Activated naive CD4-positive, alpha-beta T cell treated with anti-CD3 and anti-CD28 coated beads, Interleukin-2, amount 50 U/mL, for 24 hours (primary cell): ENCODE results near the gene CTDNEP1.
"Not testable (repeated sequence)": the region's sequence is repeated elsewhere in the genome, so short reads cannot be mapped to it uniquely, and the experiment has no call there.

Experiments used
- H3K27ac Mint-ChIP-seq: one replicate; pipeline ENCODE4 v1.8.0; 2021; ENCODE audit warnings: mild to moderate bottlenecking, mixed read lengths
- H3K27me3 Mint-ChIP-seq: one replicate; pipeline ENCODE4 v1.8.0; 2021; ENCODE audit warnings: mixed read lengths
- H3K36me3 Mint-ChIP-seq: one replicate; pipeline ENCODE4 v1.8.0; 2021; ENCODE audit warnings: mixed read lengths
- H3K4me1 Mint-ChIP-seq: one replicate; pipeline ENCODE4 v1.8.0; 2021; ENCODE audit warnings: mixed read lengths
- H3K4me3 Mint-ChIP-seq: one replicate; pipeline ENCODE4 v1.8.0; 2021; ENCODE audit warnings: mild to moderate bottlenecking, mixed read lengths
- H3K9me3 Mint-ChIP-seq: one replicate; pipeline ENCODE4 v1.8.0; 2021; ENCODE audit warnings: mixed read lengths

CTDNEP1 gene

GRCh38 chr17:7260151-7260550 lies 8.6 kb upstream of the CTDNEP1 start:
- peaks cover 2% of the 10 kb centered on the region for H3K27me3 Mint-ChIP-seq
- H3K4me1 Mint-ChIP-seq, result peaks cover 24% of the 10 kb centered on the region
- H3K4me3 Mint-ChIP-seq, result peak overlapping the region; percentile 64
- peaks cover 4% of the 10 kb centered on the region for H3K36me3 Mint-ChIP-seq
- no peaks in the 10 kb centered on the region for H3K9me3 Mint-ChIP-seq
- no peak overlapping the region for H3K27ac Mint-ChIP-seq

GRCh38 chr17:7259555-7259889 lies 8.0 kb upstream of the CTDNEP1 start:
- Mint-ChIP-seq H3K4me3 (no peak overlapping the region), H3K27me3 (peaks cover 2% of the 10 kb centered on the region), H3K9me3 (no peaks in the 10 kb centered on the region), H3K36me3 (peaks cover 7% of the 10 kb centered on the region), H3K27ac (peak overlapping the region; percentile 10), H3K4me1 (peaks cover 27% of the 10 kb centered on the region)

GRCh38 chr17:7258731-7259554 lies 7.4 kb upstream of the CTDNEP1 start:
- H3K27me3 Mint-ChIP-seq, result peaks cover 2% of the 10 kb centered on the region
- peak overlapping the region; percentile 10 for H3K27ac Mint-ChIP-seq
- H3K36me3 Mint-ChIP-seq, result peaks cover 8% of the 10 kb centered on the region
- no peak overlapping the region for H3K4me3 Mint-ChIP-seq
- H3K4me1 Mint-ChIP-seq, result peaks cover 28% of the 10 kb centered on the region
- H3K9me3 Mint-ChIP-seq, result no peaks in the 10 kb centered on the region

GRCh38 chr17:7256766-7257456 lies 5.4 kb upstream of the CTDNEP1 start:
- Mint-ChIP-seq H3K36me3 (peaks cover 11% of the 10 kb centered on the region), H3K27me3 (no peaks in the 10 kb centered on the region), H3K4me1 (peaks cover 22% of the 10 kb centered on the region), H3K27ac (no peak overlapping the region), H3K4me3 (no peak overlapping the region), H3K9me3 (no peaks in the 10 kb centered on the region)

GRCh38 chr17:7254511-7254910 lies 3.0 kb upstream of the CTDNEP1 start:
- peaks cover 11% of the 10 kb centered on the region for H3K36me3 Mint-ChIP-seq
- H3K27ac Mint-ChIP-seq, result no peak overlapping the region
- no peaks in the 10 kb centered on the region for H3K27me3 Mint-ChIP-seq
- no peaks in the 10 kb centered on the region for H3K9me3 Mint-ChIP-seq
- H3K4me3 Mint-ChIP-seq, result no peak overlapping the region
- peaks cover 27% of the 10 kb centered on the region for H3K4me1 Mint-ChIP-seq

- H3K36me3 Mint-ChIP-seq, result peaks cover 7% of the 10 kb centered on the region
- no peaks in the 10 kb centered on the region for H3K9me3 Mint-ChIP-seq
- peaks cover 39% of the 10 kb centered on the region for H3K4me1 Mint-ChIP-seq
- H3K4me3 Mint-ChIP-seq, result peak overlapping the region; percentile 92
- peak overlapping the region; percentile 99 for H3K27ac Mint-ChIP-seq
- H3K27me3 Mint-ChIP-seq, result no peaks in the 10 kb centered on the region
Observed at GRCh38 chr17:7253082-7253481, 1.5 kb upstream of the CTDNEP1 start.

GRCh38 chr17:7252176-7253043 lies 876 bp upstream of the CTDNEP1 start, which contains the start of gene ELP5:
TSS of gene ELP5 (plus strand) at chr17:7252215. CDS start at chr17:7252551, 336 bp downstream.
- Mint-ChIP-seq H3K4me1 (peaks cover 39% of the 10 kb centered on the region), H3K4me3 (peak within 1 kb of the TSS; percentile 92), H3K27me3 (no peaks in the 10 kb centered on the region), H3K9me3 (no peaks in the 10 kb centered on the region), H3K27ac (peak within 1 kb of the TSS; percentile 99), H3K36me3 (peaks cover 7% of the 10 kb centered on the region)

- Mint-ChIP-seq H3K4me3 (peak overlapping the region; percentile 92), H3K9me3 (no peaks in the 10 kb centered on the region), H3K27me3 (no peaks in the 10 kb centered on the region), H3K36me3 (peaks cover 7% of the 10 kb centered on the region), H3K4me1 (peaks cover 44% of the 10 kb centered on the region), H3K27ac (peak overlapping the region; percentile 93)
Observed at GRCh38 chr17:7250695-7251627, 573 bp downstream of the CTDNEP1 start.

GRCh38 chr17:7249830-7250229 lies 1.7 kb downstream of the CTDNEP1 start:
- Mint-ChIP-seq H3K9me3 (no peaks in the 10 kb centered on the region), H3K27me3 (no peaks in the 10 kb centered on the region), H3K4me1 (peaks cover 43% of the 10 kb centered on the region), H3K36me3 (peaks cover 6% of the 10 kb centered on the region), H3K4me3 (peak overlapping the region; percentile 92), H3K27ac (peak overlapping the region; percentile 59)

- Mint-ChIP-seq H3K36me3 (peaks cover 4% of the 10 kb centered on the region), H3K4me1 (peaks cover 39% of the 10 kb centered on the region), H3K27ac (peak overlapping the region; percentile 53), H3K9me3 (no peaks in the 10 kb centered on the region), H3K27me3 (no peaks in the 10 kb centered on the region), H3K4me3 (peak overlapping the region; percentile 92)
Observed at GRCh38 chr17:7249214-7249613, 2.3 kb downstream of the CTDNEP1 start.

GRCh38 chr17:7248796-7249195 lies 2.7 kb downstream of the CTDNEP1 start:
- Mint-ChIP-seq H3K4me3 (peak overlapping the region; percentile 92), H3K4me1 (peaks cover 36% of the 10 kb centered on the region), H3K9me3 (no peaks in the 10 kb centered on the region), H3K36me3 (peaks cover 2% of the 10 kb centered on the region), H3K27me3 (no peaks in the 10 kb centered on the region), H3K27ac (peak overlapping the region; percentile 55)

- H3K9me3 Mint-ChIP-seq, result no peaks in the 10 kb centered on the region
- peaks cover 3% of the 10 kb centered on the region for H3K36me3 Mint-ChIP-seq
- H3K4me1 Mint-ChIP-seq, result peaks cover 39% of the 10 kb centered on the region
- no peak overlapping the region for H3K27ac Mint-ChIP-seq
- no peaks in the 10 kb centered on the region for H3K27me3 Mint-ChIP-seq
- H3K4me3 Mint-ChIP-seq, result no peak overlapping the region
Observed at GRCh38 chr17:7246779-7247178, 4.8 kb downstream of the CTDNEP1 start.

GRCh38 chr17:7243838-7244237 lies 7.7 kb downstream of the CTDNEP1 start:
- H3K27me3 Mint-ChIP-seq, H3K4me3 Mint-ChIP-seq, H3K9me3 Mint-ChIP-seq, H3K27ac Mint-ChIP-seq, H3K36me3 Mint-ChIP-seq: not testable (repeated sequence)
- peaks cover 45% of the 10 kb centered on the region for H3K4me1 Mint-ChIP-seq

GRCh38 chr17:7243453-7243729 lies 8.1 kb downstream of the CTDNEP1 start:
- Mint-ChIP-seq H3K27me3 (no peaks in the 10 kb centered on the region), H3K36me3 (peaks cover 9% of the 10 kb centered on the region), H3K9me3 (no peaks in the 10 kb centered on the region), H3K27ac (peak overlapping the region; percentile 95), H3K4me1 (peaks cover 41% of the 10 kb centered on the region), H3K4me3 (peak overlapping the region; percentile 90)
